Neuronal stem cell (in vitro differentiated cells): ENCODE data around the gene PRPS1.

ENCODE experiments used
- DNase-seq: peaks from one replicate; pipeline ENCODE4 v3.0.0-alpha.2; 2013; ENCODE audit warnings: low spot score
- H2AFZ ChIP-seq: one replicate; pipeline ENCODE4 v1.6.1; 2013; ENCODE audit warnings: mild to moderate bottlenecking, low read length, inconsistent platforms
- H2AK5ac ChIP-seq: 2 replicates; pipeline ENCODE4 v1.6.1; 2013; ENCODE audit warnings: low read depth, mild to moderate bottlenecking, inconsistent platforms, low read length, moderate library complexity, mixed read lengths
- H2BK120ac ChIP-seq: 2 replicates; pipeline ENCODE4 v1.6.1; 2013; ENCODE audit warnings: low read depth, mild to moderate bottlenecking, inconsistent platforms, low read length, moderate library complexity, mixed read lengths
- H2BK12ac ChIP-seq: one replicate; pipeline ENCODE4 v1.6.1; 2013; ENCODE audit warnings: low read length, inconsistent platforms
- H2BK15ac ChIP-seq: 2 replicates; pipeline ENCODE4 v1.6.1; 2013; ENCODE audit warnings: mild to moderate bottlenecking, low read length, inconsistent platforms, mixed read lengths
- H2BK5ac ChIP-seq: one replicate; pipeline ENCODE4 v1.6.1; 2013; ENCODE audit warnings: inconsistent platforms, mild to moderate bottlenecking, low read length, moderate library complexity
- H3K14ac ChIP-seq: one replicate; pipeline ENCODE4 v1.6.1; 2013; ENCODE audit warnings: low read length, inconsistent platforms
- H3K18ac ChIP-seq: 2 replicates; pipeline ENCODE4 v1.6.1; 2013; ENCODE audit warnings: low read length, inconsistent platforms
- H3K23ac ChIP-seq: 2 replicates; pipeline ENCODE4 v1.6.1; 2013; ENCODE audit warnings: low read depth, mild to moderate bottlenecking, mixed read lengths, low read length, inconsistent platforms; ENCODE audit not compliant: poor library complexity
- H3K27ac ChIP-seq: replicated peaks from 3 replicates; pipeline ENCODE4 v1.5.1; 2013; ENCODE audit warnings: low read length, inconsistent platforms
- H3K27me3 ChIP-seq, 3 experiments: 2 replicates each; pipeline ENCODE4 v1.6.1; 2013; ENCODE audit warnings: low read length in 3 of 3, mild to moderate bottlenecking in 2 of 3, inconsistent platforms in 1 of 3, low read depth in 1 of 3, mixed read lengths in 1 of 3, moderate library complexity in 1 of 3; ENCODE audit not compliant: control insufficient read depth in 3 of 3, insufficient read depth in 3 of 3
- H3K36me3 ChIP-seq, 2 donors: replicated peaks in 1 of 2; 2 replicates each; pipeline ENCODE4 v1.6.1; 2013; ENCODE audit warnings: low read length in 2 of 2; ENCODE audit not compliant: control insufficient read depth in 2 of 2, insufficient read depth in 2 of 2
- H3K4ac ChIP-seq: 2 replicates; pipeline ENCODE4 v1.6.1; 2013; ENCODE audit warnings: inconsistent platforms, mild to moderate bottlenecking, low read length, moderate library complexity
- H3K4me1 ChIP-seq, 2 donors: 1 replicate in 1 of 2; 2 replicates in 1 of 2; pipeline ENCODE4 v1.6.1; 2013; ENCODE audit warnings: low read length in 2 of 2, low read depth in 1 of 2; ENCODE audit not compliant: control insufficient read depth in 2 of 2, insufficient read depth in 1 of 2
- H3K4me2 ChIP-seq: one replicate; pipeline ENCODE4 v1.6.1; 2013; ENCODE audit warnings: mild to moderate bottlenecking, low read length, inconsistent platforms; ENCODE audit not compliant: insufficient read depth, poor library complexity, severe bottlenecking
- H3K4me3 ChIP-seq, 2 donors: 2 replicates each; pipeline ENCODE4 v1.5.1; 2013; ENCODE audit warnings: low read length in 2 of 2, mild to moderate bottlenecking in 2 of 2, inconsistent platforms in 1 of 2, moderate library complexity in 1 of 2
- H3K79me1 ChIP-seq: one replicate; pipeline ENCODE4 v1.6.1; 2013; ENCODE audit warnings: low read depth, mild to moderate bottlenecking, inconsistent platforms, low read length, moderate library complexity
- H3K9ac ChIP-seq: one replicate; pipeline ENCODE4 v1.6.1; 2013; ENCODE audit warnings: mild to moderate bottlenecking, low read depth, low read length, inconsistent platforms; ENCODE audit not compliant: poor library complexity
- H3K9me3 ChIP-seq, 2 donors: replicated peaks in 1 of 2; 2 replicates each; pipeline versions ENCODE3 to v1.6.1; 2013; ENCODE audit warnings: low read length in 2 of 2, mild to moderate bottlenecking in 2 of 2, inconsistent platforms in 1 of 2, low read depth in 1 of 2, mixed read lengths in 1 of 2, moderate library complexity in 1 of 2; ENCODE audit not compliant: control insufficient read depth in 2 of 2, insufficient read depth in 1 of 2
- H4K8ac ChIP-seq: one replicate; pipeline ENCODE4 v1.6.1; 2013; ENCODE audit warnings: low read depth, mild to moderate bottlenecking, inconsistent platforms, low read length, moderate library complexity
- H4K91ac ChIP-seq: one replicate; pipeline ENCODE4 v1.6.1; 2013; ENCODE audit warnings: low read length, low read depth, mild to moderate bottlenecking, inconsistent platforms; ENCODE audit not compliant: poor library complexity
- WGBS, 2 donors: extraction: QIAGEN DNeasy Blood & Tissue Kit; methylation state at CpG; one replicate each; pipeline ENCODE4 v1.1.7; 2013; ENCODE audit warnings: missing lambda C conversion rate in 2 of 2, mixed read lengths in 1 of 2; ENCODE audit not compliant: insufficient read length in 2 of 2, insufficient replicate concordance in 1 of 2; ENCODE audit errors: extremely low coverage in 2 of 2; 5-methylcytosine and 5-hydroxymethylcytosine counted together

The PRPS1 gene

GRCh38 chrX:107686792-107687191, 58.5 kb downstream of the PRPS1 start:
- H2BK5ac ChIP-seq, result no peak overlapping the region
- H2BK15ac ChIP-seq, result no peak overlapping the region
- no peak overlapping the region for H2AK5ac ChIP-seq
- DNase-seq, result no peak
- H3K18ac ChIP-seq, result no peak overlapping the region
- no peaks in the 10 kb centered on the region for H3K4me1 ChIP-seq
- WGBS, 2 donors, result no CpG with 5 or more reads among the region's 3 CpGs
- H3K79me1 ChIP-seq, result no peaks in the 10 kb centered on the region
- H3K4ac ChIP-seq, result no peak overlapping the region
- H3K9me3 ChIP-seq, result no peaks in the 10 kb centered on the region
- H3K14ac ChIP-seq, result no peak overlapping the region
- H2BK12ac ChIP-seq, result no peak overlapping the region
- no peak overlapping the region for H2AFZ ChIP-seq
- no peak overlapping the region for H3K27ac ChIP-seq
- no peak overlapping the region for H3K4me3 ChIP-seq
- peaks cover 0 to 7% (median 0%) of the 10 kb centered on the region in 3 experiments for H3K27me3 ChIP-seq
- H3K36me3 ChIP-seq, result no peaks in the 10 kb centered on the region
- no peak overlapping the region for H2BK120ac ChIP-seq
- no peak overlapping the region for H3K4me2 ChIP-seq
- H4K8ac ChIP-seq, result no peak overlapping the region
- no peak overlapping the region for H3K9ac ChIP-seq
- no peak overlapping the region for H3K23ac ChIP-seq
- H4K91ac ChIP-seq, result no peak overlapping the region

GRCh38 chrX:107687445-107687844, 59.1 kb downstream of the PRPS1 start:
- Histone ChIP-seq H3K14ac (no peak overlapping the region), H3K23ac (no peak overlapping the region), H3K9ac (no peak overlapping the region), H3K4ac (no peak overlapping the region), H3K36me3 (no peaks in the 10 kb centered on the region), H2BK12ac (no peak overlapping the region), H3K27me3 (peaks cover 0 to 7% (median 0%) of the 10 kb centered on the region in 3 experiments), H4K8ac (no peak overlapping the region), H2AK5ac (no peak overlapping the region), H3K27ac (no peak overlapping the region), H2BK15ac (no peak overlapping the region), H3K4me1 (no peaks in the 10 kb centered on the region), H3K9me3 (no peaks in the 10 kb centered on the region), H2BK5ac (no peak overlapping the region), H3K4me2 (no peak overlapping the region), H4K91ac (no peak overlapping the region), H2AFZ (no peak overlapping the region), H2BK120ac (no peak overlapping the region), H3K79me1 (no peaks in the 10 kb centered on the region), H3K18ac (no peak overlapping the region), H3K4me3 (no peak overlapping the region)
- no peak for DNase-seq
- no CpG with 5 or more reads among the region's 3 CpGs for WGBS, 2 donors

- Histone ChIP-seq H4K8ac (no peak overlapping the region), H3K27ac (no peak overlapping the region), H3K18ac (no peak overlapping the region), H2BK12ac (no peak overlapping the region), H3K4me3 (no peak overlapping the region), H3K79me1 (no peaks in the 10 kb centered on the region), H3K9me3 (no peaks in the 10 kb centered on the region), H3K4me2 (no peak overlapping the region), H2BK120ac (no peak overlapping the region), H2BK5ac (no peak overlapping the region), H3K27me3 (peaks cover 0 to 4% (median 0%) of the 10 kb centered on the region in 3 experiments), H3K9ac (no peak overlapping the region), H3K4ac (no peak overlapping the region), H4K91ac (no peak overlapping the region), H2AK5ac (no peak overlapping the region), H3K23ac (no peak overlapping the region), H3K14ac (no peak overlapping the region), H2BK15ac (no peak overlapping the region), H2AFZ (no peak overlapping the region), H3K36me3 (no peaks in the 10 kb centered on the region), H3K4me1 (no peaks in the 10 kb centered on the region)
- no CpG with 5 or more reads among the region's 5 CpGs for WGBS, 2 donors
- no peak for DNase-seq
Observed at GRCh38 chrX:107691024-107691448, 62.7 kb downstream of the PRPS1 start.

- no peak overlapping the region for H3K23ac ChIP-seq
- no peak overlapping the region for H2BK5ac ChIP-seq
- H4K8ac ChIP-seq, result no peak overlapping the region
- H3K4me3 ChIP-seq, result no peak overlapping the region
- H3K4ac ChIP-seq, result no peak overlapping the region
- H3K79me1 ChIP-seq, result no peaks in the 10 kb centered on the region
- H3K27ac ChIP-seq, result no peak overlapping the region
- H2BK15ac ChIP-seq, result no peak overlapping the region
- no peak overlapping the region for H3K14ac ChIP-seq
- no peak overlapping the region for H2AK5ac ChIP-seq
- no peak overlapping the region for H2BK12ac ChIP-seq
- DNase-seq, result no peak
- H4K91ac ChIP-seq, result no peak overlapping the region
- H3K4me1 ChIP-seq, result no peaks in the 10 kb centered on the region
- no peak overlapping the region for H3K18ac ChIP-seq
- no peak overlapping the region for H2AFZ ChIP-seq
- H3K4me2 ChIP-seq, result no peak overlapping the region
- no peaks in the 10 kb centered on the region for H3K36me3 ChIP-seq
- no peak overlapping the region for H2BK120ac ChIP-seq
- no peaks in the 10 kb centered on the region for H3K9me3 ChIP-seq
- no CpG with 5 or more reads among the region's 2 CpGs for WGBS, 2 donors
- peaks cover 0 to 6% (median 0%) of the 10 kb centered on the region in 3 experiments for H3K27me3 ChIP-seq
- no peak overlapping the region for H3K9ac ChIP-seq
Observed at GRCh38 chrX:107699616-107700015, 71.3 kb downstream of the PRPS1 start.
